ENCODE data around the gene THSD7A.

THSD7A gene

GRCh38 chr7:11373546-11374142, 458.4 kb downstream of the THSD7A start:
- DNase-seq, result no peak

GRCh38 chr7:11369696-11370095, 462.3 kb downstream of the THSD7A start:
- DNase-seq, result no peak

GRCh38 chr7:11366118-11366517, 465.9 kb downstream of the THSD7A start:
- DNase-seq, result no peak

- no peak for DNase-seq
Observed at GRCh38 chr7:11358637-11359036, 473.4 kb downstream of the THSD7A start.

- DNase-seq, result no peak
Observed at GRCh38 chr7:11355399-11356005, 476.5 kb downstream of the THSD7A start.

- DNase-seq, result no peak
Observed at GRCh38 chr7:11346302-11346701, 485.7 kb downstream of the THSD7A start.

GRCh38 chr7:11345621-11346020, 486.4 kb downstream of the THSD7A start:
- no peak for DNase-seq

- DNase-seq, result peak; percentile 12
Observed at GRCh38 chr7:11343818-11344413, 488.1 kb downstream of the THSD7A start.

GRCh38 chr7:11343136-11343535, 488.9 kb downstream of the THSD7A start:
- DNase-seq, result no peak

- peak; percentile 4 for DNase-seq
Observed at GRCh38 chr7:11341285-11341944, 490.6 kb downstream of the THSD7A start.

- no peak for DNase-seq
Observed at GRCh38 chr7:11336432-11336831, 495.6 kb downstream of the THSD7A start.

- DNase-seq, result no peak
Observed at GRCh38 chr7:11335947-11336346, 496.1 kb downstream of the THSD7A start.

GRCh38 chr7:11332865-11333228, 499.2 kb downstream of the THSD7A start:
- DNase-seq, result no peak

- DNase-seq, result no peak
Observed at GRCh38 chr7:11332186-11332864, 499.7 kb downstream of the THSD7A start.

- no peak for DNase-seq
Observed at GRCh38 chr7:11331128-11332102, 500.6 kb downstream of the THSD7A start.

GRCh38 chr7:11330717-11331116, 501.3 kb downstream of the THSD7A start:
- DNase-seq, result no peak

GRCh38 chr7:11330208-11330607, 501.8 kb downstream of the THSD7A start:
- DNase-seq, result no peak

- no peak for DNase-seq
Observed at GRCh38 chr7:11329626-11330025, 502.4 kb downstream of the THSD7A start.

GRCh38 chr7:11328309-11328708, 503.7 kb downstream of the THSD7A start:
- DNase-seq, result no peak

GRCh38 chr7:11327633-11328032, 504.4 kb downstream of the THSD7A start:
- DNase-seq, result no peak

Data from GF-D8 (cell line).